Stimulated activated naive CD8-positive, alpha-beta T cell treated with anti-CD3 and anti-CD28 coated beads, Interleukin-15, Interleukin-2, amounts not matched to agents 100 ng/mL and 50 ng/mL, for 24 hours (primary cell): ENCODE results near the gene LYRM9.

Experiments used
- H3K27ac Mint-ChIP-seq: one replicate; pipeline ENCODE4 v1.8.0; 2021; ENCODE audit warnings: mild to moderate bottlenecking, mixed read lengths
- H3K27me3 Mint-ChIP-seq: one replicate; pipeline ENCODE4 v1.8.0; 2021; ENCODE audit warnings: mixed read lengths
- H3K36me3 Mint-ChIP-seq: one replicate; pipeline ENCODE4 v1.8.0; 2021; ENCODE audit warnings: low read depth, mixed read lengths
- H3K4me1 Mint-ChIP-seq: one replicate; pipeline ENCODE4 v1.8.0; 2021; ENCODE audit warnings: low read depth, mixed read lengths
- H3K4me3 Mint-ChIP-seq: one replicate; pipeline ENCODE4 v1.8.0; 2021; ENCODE audit warnings: mild to moderate bottlenecking, mixed read lengths
- H3K9me3 Mint-ChIP-seq: one replicate; pipeline ENCODE4 v1.8.0; 2021; ENCODE audit warnings: mixed read lengths

The LYRM9 gene

DNA sequence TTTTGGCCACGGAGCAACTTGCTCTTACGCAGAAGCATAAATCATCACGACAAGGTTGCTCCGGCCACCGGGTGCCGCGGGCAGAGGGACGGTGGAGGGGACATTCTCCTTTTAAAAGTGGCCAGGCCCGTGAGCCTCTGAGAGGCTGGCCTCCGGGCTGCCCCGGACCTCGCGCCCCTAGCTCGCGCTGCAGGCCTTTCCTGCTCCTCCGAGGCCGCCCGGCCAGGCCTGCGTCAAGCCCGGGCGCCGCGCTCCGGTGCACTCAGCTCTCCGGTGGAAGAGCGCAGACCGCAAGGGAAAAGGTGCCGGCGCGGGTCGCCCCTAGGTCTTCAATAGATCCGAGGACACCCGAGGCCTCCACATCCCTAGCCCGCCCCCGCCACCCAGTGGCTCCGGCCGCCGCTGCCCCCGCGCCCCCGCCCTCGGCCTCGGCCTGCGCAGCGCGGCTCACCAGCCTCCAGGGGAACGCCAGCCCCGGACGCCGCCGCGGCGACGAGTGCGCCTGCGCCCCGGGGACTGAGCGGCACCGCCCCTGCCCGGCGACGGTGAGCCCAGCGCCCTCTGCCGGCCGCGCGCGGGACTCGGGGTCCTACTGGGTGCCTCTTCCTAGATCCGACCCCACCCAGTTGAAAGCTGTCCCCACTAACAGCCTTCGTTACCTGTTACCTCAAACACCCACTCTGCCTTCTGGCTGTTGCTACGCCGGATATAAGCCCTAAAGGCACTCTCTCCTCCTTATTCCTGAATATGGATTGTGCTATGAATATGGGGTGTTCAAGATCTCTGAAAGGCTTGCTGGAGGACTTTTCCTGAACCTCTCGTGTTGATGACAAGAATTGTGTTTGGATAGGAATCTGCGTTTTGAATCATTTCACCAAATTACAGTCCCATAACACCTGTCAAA is at the start of gene LYRM9:
TSS of gene LYRM9 (minus strand) at position 500 of the 904 bp plus-strand sequence. CDS start 10,671 bp downstream, outside the sequence.
- peak within 1 kb of the TSS; percentile 81 for H3K4me3 Mint-ChIP-seq
- H3K4me1 Mint-ChIP-seq = peaks cover 30% of the 10 kb centered on the region
- no peaks in the 10 kb centered on the region for H3K36me3 Mint-ChIP-seq
- H3K27me3 Mint-ChIP-seq = peaks cover 20% of the 10 kb centered on the region
- H3K27ac Mint-ChIP-seq = peak within 1 kb of the TSS; percentile 76
- H3K9me3 Mint-ChIP-seq = no peaks in the 10 kb centered on the region

DNA sequence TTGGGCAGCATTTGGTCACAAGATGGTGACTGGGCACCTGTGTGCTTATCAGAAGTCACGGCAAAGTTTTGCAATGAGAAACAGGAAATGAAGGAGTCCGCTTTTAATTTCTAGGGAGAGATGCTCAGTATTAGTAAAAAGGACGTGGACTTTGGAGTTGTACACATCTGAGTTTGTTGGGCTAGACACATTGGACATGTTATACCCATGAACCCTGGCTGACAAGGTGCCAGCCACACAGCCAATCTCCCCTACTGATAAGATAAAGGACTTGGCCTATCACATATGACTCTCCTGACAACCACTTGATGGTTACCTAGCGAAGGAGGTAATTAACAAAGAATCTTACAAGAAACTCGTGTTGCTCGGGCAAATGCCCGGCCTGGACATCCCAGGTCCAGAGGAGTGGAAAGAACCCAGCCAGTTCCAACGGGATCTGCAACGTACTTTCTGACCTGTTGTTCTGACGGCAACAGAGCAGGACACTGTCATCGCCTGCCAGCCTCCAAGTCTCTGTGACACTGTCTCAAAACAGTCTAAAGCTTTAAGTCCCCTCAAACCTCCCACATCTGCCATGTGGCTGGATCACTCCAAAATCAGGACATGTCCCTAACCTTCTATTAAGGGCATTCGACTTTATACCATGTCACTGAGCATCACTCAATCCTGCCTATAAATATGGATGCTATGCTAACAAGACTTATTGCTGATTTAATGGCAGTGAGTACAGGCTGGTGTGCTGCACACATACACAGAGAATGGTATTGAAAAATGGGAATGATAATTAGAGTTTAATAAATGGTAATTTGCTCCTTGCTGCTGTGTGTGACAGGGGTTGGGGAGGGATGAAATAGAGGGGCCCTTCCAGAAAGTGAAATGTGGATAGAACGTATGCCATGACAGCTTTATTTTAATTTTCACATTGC is 47.6 kb upstream of the LYRM9 start:
- no peak overlapping the region for H3K4me3 Mint-ChIP-seq
- no peaks in the 10 kb centered on the region for H3K36me3 Mint-ChIP-seq
- no peak overlapping the region for H3K27ac Mint-ChIP-seq
- no peaks in the 10 kb centered on the region for H3K9me3 Mint-ChIP-seq
- H3K27me3 Mint-ChIP-seq = no peaks in the 10 kb centered on the region
- H3K4me1 Mint-ChIP-seq = peaks cover 6% of the 10 kb centered on the region

DNA sequence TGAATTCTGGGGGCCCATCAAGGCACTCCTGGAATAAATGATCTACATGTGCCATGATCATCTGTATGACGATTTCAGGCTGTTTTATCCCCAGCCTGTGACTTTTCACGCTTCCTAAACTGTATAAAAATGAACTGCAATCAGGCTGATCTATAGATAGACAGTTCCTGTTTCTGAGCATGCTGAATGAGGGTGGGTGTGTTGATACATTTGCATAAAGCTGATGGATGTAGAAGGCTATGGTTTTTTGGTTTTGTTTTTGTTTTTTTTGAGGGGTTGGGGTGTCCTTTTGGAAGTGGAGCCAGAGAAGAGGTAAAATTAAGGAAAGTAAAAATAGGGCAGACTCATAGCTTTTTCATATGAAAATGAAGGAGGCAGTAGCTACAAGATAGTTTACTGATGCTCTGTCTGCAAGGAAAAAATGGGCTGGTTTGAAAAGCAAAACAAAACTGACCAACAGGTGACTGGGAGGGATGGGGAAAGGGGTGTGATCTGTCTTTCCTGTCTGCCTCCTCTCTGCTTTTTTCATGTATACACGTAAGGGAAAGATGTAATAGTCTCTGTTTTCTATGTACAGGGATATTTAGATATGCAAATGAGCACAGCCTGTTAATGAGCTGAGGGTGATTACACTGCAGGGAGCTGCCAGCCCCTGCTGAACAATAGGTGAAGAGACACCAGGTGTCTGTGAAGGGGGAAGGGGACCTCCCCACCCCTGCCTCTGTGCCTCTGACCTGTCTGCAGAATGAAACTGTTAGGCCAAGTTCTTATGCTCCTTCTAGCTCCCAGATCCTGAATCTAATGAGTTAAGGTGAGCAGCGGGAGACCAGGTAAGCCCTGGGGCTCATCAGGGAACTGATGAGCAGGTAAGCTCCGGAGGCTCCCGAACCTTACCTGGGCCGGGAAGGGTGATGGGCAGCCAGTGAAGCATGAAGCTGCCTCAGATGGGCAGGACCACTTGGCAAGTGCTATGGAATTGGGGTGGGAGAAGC is 46.6 kb upstream of the LYRM9 start:
- Mint-ChIP-seq H3K9me3 (no peaks in the 10 kb centered on the region), H3K27ac (no peak overlapping the region), H3K4me1 (peaks cover 6% of the 10 kb centered on the region)

DNA sequence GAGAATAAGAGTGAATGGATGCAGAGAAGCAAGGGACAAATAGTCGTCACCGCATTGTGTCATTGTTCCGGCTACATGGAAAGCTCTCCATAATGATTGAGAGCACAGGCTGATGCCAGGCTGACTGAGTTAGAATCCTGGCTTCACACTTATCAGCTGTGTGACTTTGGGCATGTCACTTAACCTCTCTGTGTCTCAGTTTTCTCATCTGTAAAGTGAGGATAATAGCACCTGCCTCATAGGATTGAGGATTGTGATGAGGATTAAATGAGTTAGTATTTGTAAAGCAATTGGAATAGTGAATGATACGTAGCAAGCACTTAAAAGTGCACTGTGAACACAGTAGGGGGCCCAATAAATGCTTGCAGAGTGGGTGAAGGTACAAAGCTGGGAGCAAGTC is 45.7 kb upstream of the LYRM9 start:
- Mint-ChIP-seq H3K4me3 (no peak overlapping the region), H3K27ac (no peak overlapping the region), H3K9me3 (no peaks in the 10 kb centered on the region), H3K36me3 (no peaks in the 10 kb centered on the region), H3K4me1 (peaks cover 6% of the 10 kb centered on the region), H3K27me3 (peaks cover 9% of the 10 kb centered on the region)

More for the DNA sequence above, 46.6 kb upstream of the LYRM9 start:
- H3K36me3 Mint-ChIP-seq = no peaks in the 10 kb centered on the region
- peaks cover 5% of the 10 kb centered on the region for H3K27me3 Mint-ChIP-seq
- no peak overlapping the region for H3K4me3 Mint-ChIP-seq

DNA sequence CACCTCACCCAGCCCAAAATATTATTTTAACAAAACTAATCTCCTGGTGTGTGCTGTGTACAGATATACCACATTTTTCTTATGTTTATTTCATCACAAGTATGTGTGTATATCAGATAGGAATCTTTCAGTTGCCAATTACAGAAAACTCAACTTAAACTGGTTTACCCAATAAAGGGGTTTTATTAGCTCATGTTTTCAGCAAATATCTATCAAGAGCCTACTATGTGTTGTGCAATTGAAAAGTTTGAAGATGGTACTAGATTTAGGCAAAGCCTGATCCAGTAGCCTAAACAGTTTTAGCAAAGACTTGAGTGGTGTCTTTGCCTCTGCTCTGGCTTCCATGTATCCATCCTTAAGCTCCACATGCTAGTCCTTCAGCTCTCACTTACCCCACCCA is 45.1 kb upstream of the LYRM9 start:
- Mint-ChIP-seq H3K27ac (no peak overlapping the region), H3K36me3 (no peaks in the 10 kb centered on the region), H3K27me3 (peaks cover 9% of the 10 kb centered on the region), H3K4me3 (no peak overlapping the region), H3K4me1 (peaks cover 6% of the 10 kb centered on the region), H3K9me3 (no peaks in the 10 kb centered on the region)

DNA sequence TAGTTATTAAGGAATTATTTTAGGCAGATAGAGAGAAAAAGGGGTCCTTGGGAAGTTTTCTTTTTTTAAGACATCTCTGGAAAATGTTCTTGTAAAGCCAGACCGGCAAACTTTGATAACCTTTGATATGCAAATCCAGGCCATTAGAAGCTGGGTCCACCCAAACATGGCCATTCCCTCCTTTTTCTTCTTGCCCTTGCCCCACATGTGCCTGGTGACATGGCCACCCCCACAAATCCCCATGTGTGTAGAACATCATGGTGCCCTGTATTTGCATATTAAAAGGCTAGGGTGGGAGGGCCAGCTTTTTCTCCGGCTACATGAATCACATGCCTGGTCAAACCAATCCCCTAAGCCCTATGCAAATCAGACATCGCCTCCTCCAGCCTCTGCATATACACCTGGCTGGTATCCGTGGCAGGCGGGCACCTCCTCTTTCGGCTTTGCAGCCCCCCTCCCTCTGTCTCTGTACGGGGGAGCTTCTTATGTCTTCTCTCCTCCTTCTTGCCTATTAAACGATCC is 43.9 kb upstream of the LYRM9 start:
- no peaks in the 10 kb centered on the region for H3K36me3 Mint-ChIP-seq
- H3K4me3 Mint-ChIP-seq = no peak overlapping the region
- peaks cover 9% of the 10 kb centered on the region for H3K27me3 Mint-ChIP-seq
- H3K9me3 Mint-ChIP-seq = no peaks in the 10 kb centered on the region
- H3K27ac Mint-ChIP-seq = no peak overlapping the region
- peaks cover 6% of the 10 kb centered on the region for H3K4me1 Mint-ChIP-seq

DNA sequence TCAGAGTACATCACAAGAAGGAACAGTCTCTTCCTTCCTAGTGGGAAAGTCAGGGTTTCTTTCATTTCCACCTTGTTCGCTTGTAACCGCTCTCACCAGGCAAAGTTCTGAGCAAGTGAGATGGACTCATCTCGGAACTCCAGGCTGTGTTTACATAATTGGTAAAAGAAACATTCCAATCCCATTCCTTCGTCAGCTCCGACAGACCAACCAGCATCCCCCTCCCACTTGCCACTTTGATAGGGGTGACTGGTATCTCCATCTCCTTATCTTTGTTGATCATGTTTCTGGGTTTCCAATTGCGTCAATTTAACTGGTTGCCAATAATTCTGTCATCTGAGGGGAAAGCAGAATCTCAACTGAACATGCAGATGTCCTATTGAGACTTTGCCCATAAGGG is 36.8 kb upstream of the LYRM9 start:
- H3K4me1 Mint-ChIP-seq = no peaks in the 10 kb centered on the region
- H3K4me3 Mint-ChIP-seq = no peak overlapping the region
- no peaks in the 10 kb centered on the region for H3K36me3 Mint-ChIP-seq
- H3K27ac Mint-ChIP-seq = no peak overlapping the region
- peaks cover 6% of the 10 kb centered on the region for H3K27me3 Mint-ChIP-seq
- no peaks in the 10 kb centered on the region for H3K9me3 Mint-ChIP-seq

DNA sequence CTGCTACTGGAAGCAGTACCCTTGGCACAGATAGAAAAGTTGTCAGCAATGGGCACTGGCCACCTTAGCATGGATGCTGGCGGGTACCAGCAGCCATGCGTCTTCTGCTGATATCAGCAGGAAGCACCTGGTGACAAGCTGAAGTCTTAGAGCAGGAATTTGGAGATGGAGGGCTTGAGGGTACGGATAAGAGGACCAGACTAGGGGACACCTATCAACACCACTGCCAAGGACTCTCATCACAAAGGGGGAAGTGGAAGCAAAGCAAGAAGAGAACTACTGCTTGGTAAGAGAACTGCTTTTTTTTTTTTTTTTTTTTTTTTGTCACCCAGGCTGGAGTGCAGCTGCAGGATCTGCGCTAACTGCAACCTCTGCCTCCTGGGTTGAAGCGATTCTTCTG is 35.4 kb upstream of the LYRM9 start:
- Mint-ChIP-seq H3K9me3 (no peaks in the 10 kb centered on the region), H3K4me1 (no peaks in the 10 kb centered on the region), H3K27ac (no peak overlapping the region), H3K27me3 (no peaks in the 10 kb centered on the region), H3K4me3 (no peak overlapping the region), H3K36me3 (no peaks in the 10 kb centered on the region)

DNA sequence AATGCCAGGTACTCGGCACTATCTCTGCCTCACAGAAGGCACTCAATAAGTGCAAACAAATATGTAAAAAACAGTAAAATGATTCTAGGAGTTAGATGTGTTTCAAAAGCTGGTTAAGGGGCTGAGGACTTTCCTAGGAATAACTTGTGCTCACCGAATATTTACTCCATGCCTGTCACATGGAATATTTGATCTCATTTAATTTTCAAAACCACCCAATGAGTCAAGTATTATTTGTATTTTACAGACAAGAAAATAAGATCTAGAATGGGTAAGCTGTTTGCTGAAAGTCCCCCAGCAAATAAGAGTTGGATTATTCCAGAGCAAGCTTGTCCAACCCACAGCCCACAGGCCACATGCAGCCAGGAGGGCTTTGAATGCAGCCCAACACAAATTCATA is 34.6 kb upstream of the LYRM9 start:
- H3K27me3 Mint-ChIP-seq = no peaks in the 10 kb centered on the region
- no peaks in the 10 kb centered on the region for H3K9me3 Mint-ChIP-seq
- H3K36me3 Mint-ChIP-seq = no peaks in the 10 kb centered on the region
- H3K4me3 Mint-ChIP-seq = no peak overlapping the region
- H3K4me1 Mint-ChIP-seq = no peaks in the 10 kb centered on the region
- H3K27ac Mint-ChIP-seq = no peak overlapping the region

DNA sequence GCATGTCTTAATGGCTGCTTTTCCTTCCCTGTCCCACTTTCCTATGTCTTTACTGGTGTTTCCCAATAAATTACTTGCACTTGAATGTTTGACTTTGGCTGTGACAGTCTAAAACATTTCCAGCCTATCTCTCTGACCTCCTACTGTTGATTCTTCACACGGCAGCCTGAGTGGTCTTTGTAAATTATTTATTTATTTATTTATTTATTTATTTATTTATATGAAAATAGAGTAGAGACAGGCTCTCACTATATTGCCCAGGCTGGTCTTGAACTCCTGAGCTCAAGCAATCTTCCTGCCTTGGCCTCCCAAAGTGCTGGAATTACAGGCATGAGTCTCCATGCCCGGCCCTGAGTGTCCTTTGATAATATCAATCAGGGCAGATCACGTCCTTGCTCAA is 28.4 kb upstream of the LYRM9 start:
- Mint-ChIP-seq H3K4me3 (no peak overlapping the region), H3K4me1 (no peaks in the 10 kb centered on the region), H3K27me3 (no peaks in the 10 kb centered on the region), H3K36me3 (no peaks in the 10 kb centered on the region), H3K27ac (no peak overlapping the region), H3K9me3 (no peaks in the 10 kb centered on the region)

DNA sequence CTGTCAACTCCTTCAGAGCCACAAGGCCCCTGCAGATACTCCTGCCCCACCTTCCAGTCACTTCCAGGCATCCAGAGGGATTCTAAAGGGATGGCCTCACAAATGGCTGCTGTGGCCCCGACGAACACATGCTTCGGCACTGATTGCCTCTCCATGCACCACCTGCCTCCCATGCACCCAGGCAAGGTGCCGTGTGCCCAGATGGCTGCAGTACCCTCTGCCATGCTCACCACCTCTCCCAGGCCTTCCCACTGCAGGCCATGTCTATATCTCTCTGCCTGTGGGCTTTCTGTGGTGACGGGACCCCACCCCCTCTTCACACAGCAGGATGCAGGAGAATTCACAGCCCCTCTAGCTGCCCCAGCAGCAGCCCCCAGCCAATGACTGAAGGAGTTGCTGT is 27.9 kb upstream of the LYRM9 start:
- no peaks in the 10 kb centered on the region for H3K4me1 Mint-ChIP-seq
- H3K4me3 Mint-ChIP-seq = no peak overlapping the region
- no peaks in the 10 kb centered on the region for H3K36me3 Mint-ChIP-seq
- H3K27ac Mint-ChIP-seq = no peak overlapping the region
- H3K27me3 Mint-ChIP-seq = no peaks in the 10 kb centered on the region
- H3K9me3 Mint-ChIP-seq = no peaks in the 10 kb centered on the region

DNA sequence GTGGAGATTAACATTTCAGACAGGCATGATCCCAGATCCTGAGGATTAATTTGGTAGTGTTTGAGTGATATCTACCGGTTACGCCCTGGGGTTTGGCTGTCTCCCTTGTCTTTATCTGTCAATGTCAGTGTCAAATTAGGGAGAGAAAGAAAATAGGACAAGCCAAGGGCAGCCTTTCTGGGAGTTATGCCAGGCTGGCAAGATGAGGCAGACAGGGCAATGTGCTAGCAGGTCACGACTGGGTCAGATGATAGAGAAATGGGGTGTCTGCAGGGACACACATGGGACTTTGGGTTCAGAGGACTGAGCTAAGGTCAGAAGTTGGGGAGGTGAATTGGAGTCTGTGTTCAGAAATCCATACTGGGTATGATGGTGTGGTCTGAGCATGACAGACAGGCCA is 27.4 kb upstream of the LYRM9 start:
- no peak overlapping the region for H3K27ac Mint-ChIP-seq
- no peaks in the 10 kb centered on the region for H3K27me3 Mint-ChIP-seq
- H3K4me1 Mint-ChIP-seq = no peaks in the 10 kb centered on the region
- no peaks in the 10 kb centered on the region for H3K9me3 Mint-ChIP-seq
- no peaks in the 10 kb centered on the region for H3K36me3 Mint-ChIP-seq
- no peak overlapping the region for H3K4me3 Mint-ChIP-seq

DNA sequence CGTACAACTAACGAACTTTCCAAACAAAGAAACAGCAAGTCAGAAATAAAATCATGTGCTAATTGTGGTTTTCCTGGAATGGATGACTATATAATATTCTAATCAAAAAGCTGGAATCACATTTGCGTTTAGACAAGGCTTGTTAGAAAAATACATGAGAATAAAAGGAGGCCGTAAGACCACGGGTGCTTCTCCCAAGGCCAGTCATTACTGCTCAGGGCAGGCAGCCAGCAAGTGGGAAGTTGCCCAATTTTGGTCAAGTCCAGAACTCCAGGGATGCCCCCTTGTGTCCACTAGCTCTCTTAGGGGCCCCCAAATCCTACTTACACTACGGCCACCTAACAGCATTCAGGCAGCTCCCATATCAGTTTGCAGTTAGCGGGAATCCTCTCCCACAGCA is 25.9 kb upstream of the LYRM9 start:
- Mint-ChIP-seq H3K36me3 (no peaks in the 10 kb centered on the region), H3K27me3 (no peaks in the 10 kb centered on the region), H3K27ac (no peak overlapping the region), H3K4me1 (no peaks in the 10 kb centered on the region), H3K4me3 (no peak overlapping the region), H3K9me3 (no peaks in the 10 kb centered on the region)

DNA sequence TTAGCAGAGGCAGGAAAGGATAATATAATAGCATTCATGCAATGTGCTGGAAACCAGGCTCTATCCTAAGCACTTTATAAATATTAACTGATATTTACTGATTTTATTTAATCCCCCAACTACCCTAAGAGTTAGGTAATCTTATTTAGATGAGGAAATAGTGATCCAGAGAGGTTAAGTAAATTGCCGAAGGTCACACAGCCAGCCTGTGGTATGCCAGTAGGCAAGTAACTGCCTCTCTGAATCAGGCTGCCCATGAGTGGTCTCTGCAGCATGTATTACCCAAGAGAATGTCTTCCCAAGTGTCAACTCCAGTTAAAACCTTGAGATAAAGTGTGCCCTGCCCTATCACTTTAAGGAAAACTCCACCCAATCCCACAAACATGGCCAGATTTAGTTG is 25.3 kb upstream of the LYRM9 start:
- H3K27me3 Mint-ChIP-seq = no peaks in the 10 kb centered on the region
- no peaks in the 10 kb centered on the region for H3K36me3 Mint-ChIP-seq
- H3K4me1 Mint-ChIP-seq = no peaks in the 10 kb centered on the region
- no peak overlapping the region for H3K27ac Mint-ChIP-seq
- H3K4me3 Mint-ChIP-seq = no peak overlapping the region
- H3K9me3 Mint-ChIP-seq = no peaks in the 10 kb centered on the region
